ENCODE data around the gene KIAA0040.

DNA sequence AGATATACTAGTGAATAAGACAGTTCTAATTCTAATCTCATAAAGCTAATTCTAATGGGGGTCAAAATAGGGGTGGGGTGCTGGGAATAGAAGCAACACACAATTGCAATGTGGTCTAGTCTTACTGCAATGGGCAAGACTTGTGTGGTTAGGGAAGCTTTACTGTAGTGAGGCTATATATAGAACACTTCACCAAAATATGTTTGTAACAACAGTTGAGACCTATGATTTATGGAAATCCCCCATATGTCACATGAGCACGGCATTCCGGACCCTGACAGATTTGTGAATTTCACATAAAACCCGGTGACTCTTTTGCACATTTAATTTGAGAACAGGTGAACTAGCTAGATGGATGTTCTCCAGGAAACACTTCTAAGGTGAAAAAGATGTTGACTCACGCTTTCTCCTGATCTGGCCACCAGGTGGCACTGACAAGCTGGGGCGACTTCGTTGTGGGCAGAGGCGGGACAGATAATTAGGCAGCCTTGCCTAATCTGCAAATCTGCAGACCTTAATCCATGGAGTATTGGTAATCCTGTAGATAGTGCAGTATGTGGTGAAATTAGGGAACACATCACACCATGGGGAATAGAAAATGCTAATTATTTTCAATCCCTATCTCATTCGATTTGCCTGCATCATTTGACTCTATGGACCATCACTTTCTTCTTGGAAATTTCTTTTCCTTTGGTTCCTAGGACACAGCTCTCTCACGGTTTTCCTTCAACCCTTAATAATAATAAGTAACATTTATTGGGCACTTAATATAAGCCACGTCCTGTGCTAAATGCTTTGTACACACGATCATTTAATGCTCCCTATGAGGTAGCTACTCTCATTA is 37.7 kb downstream of the KIAA0040 start:
- TF ChIP-seq, protein P1, sequence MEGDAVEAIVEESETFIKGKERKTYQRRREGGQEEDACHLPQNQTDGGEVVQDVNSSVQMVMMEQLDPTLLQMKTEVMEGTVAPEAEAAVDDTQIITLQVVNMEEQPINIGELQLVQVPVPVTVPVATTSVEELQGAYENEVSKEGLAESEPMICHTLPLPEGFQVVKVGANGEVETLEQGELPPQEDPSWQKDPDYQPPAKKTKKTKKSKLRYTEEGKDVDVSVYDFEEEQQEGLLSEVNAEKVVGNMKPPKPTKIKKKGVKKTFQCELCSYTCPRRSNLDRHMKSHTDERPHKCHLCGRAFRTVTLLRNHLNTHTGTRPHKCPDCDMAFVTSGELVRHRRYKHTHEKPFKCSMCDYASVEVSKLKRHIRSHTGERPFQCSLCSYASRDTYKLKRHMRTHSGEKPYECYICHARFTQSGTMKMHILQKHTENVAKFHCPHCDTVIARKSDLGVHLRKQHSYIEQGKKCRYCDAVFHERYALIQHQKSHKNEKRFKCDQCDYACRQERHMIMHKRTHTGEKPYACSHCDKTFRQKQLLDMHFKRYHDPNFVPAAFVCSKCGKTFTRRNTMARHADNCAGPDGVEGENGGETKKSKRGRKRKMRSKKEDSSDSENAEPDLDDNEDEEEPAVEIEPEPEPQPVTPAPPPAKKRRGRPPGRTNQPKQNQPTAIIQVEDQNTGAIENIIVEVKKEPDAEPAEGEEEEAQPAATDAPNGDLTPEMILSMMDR (IDR thresholded peaks at IDR 0.05) = peak; percentile 90
- no peak for TF ChIP-seq POLR2AphosphoS5 (IDR thresholded peaks at IDR 0.05; ENCODE audit: low read depth, low read length)
- TF ChIP-seq, protein P2, sequence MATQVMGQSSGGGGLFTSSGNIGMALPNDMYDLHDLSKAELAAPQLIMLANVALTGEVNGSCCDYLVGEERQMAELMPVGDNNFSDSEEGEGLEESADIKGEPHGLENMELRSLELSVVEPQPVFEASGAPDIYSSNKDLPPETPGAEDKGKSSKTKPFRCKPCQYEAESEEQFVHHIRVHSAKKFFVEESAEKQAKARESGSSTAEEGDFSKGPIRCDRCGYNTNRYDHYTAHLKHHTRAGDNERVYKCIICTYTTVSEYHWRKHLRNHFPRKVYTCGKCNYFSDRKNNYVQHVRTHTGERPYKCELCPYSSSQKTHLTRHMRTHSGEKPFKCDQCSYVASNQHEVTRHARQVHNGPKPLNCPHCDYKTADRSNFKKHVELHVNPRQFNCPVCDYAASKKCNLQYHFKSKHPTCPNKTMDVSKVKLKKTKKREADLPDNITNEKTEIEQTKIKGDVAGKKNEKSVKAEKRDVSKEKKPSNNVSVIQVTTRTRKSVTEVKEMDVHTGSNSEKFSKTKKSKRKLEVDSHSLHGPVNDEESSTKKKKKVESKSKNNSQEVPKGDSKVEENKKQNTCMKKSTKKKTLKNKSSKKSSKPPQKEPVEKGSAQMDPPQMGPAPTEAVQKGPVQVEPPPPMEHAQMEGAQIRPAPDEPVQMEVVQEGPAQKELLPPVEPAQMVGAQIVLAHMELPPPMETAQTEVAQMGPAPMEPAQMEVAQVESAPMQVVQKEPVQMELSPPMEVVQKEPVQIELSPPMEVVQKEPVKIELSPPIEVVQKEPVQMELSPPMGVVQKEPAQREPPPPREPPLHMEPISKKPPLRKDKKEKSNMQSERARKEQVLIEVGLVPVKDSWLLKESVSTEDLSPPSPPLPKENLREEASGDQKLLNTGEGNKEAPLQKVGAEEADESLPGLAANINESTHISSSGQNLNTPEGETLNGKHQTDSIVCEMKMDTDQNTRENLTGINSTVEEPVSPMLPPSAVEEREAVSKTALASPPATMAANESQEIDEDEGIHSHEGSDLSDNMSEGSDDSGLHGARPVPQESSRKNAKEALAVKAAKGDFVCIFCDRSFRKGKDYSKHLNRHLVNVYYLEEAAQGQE (IDR thresholded peaks at IDR 0.05; ENCODE audit: insufficient read depth in 1 of 2, low read depth in 2 of 2, low read length in 1 of 2) = no peak

Measured in Panc1 (cell line).